Measurements from ENCODE around the gene PINLYP. TPM values are rescaled to one million over a fixed set of nuclear protein-coding genes. Genes with fewer than 3 reads are reported as not detected.

Gene PINLYP
- total and polyA plus RNA-seq, 2 donors (not counting 1 experiment from before 2014, with no cell fraction given) = 5.1 to 14.7 TPM

GRCh38 chr19:43548706-43549105, 26.9 kb upstream of the PINLYP start:
- Histone ChIP-seq H3K27ac (ENCODE audit: insufficient read depth, low read length) (no peak overlapping the region), H3K79me2 (ENCODE audit: control insufficient read depth, insufficient read depth, low read length) (no peaks in the 10 kb centered on the region), H3K27me3 (ENCODE audit: control insufficient read depth, insufficient read depth, low read length) (no peaks in the 10 kb centered on the region), H3K4me1 (ENCODE audit: control insufficient read depth, extremely low read depth, insufficient read depth, low read length) (no peaks in the 10 kb centered on the region), H2AFZ (ENCODE audit: low read length) (no peak overlapping the region), H3K9ac (ENCODE audit: insufficient read depth, low read length) (no peak overlapping the region), H3K4me3 (replicated peaks in 1 of 4; ENCODE audit: control extremely low read depth in 1 of 4, insufficient read depth in 1 of 4, low read depth in 3 of 4, low read length in 4 of 4) (no peak overlapping the region), H3K36me3 (ENCODE audit: control insufficient read depth, insufficient read depth, low read length) (peaks cover 17% of the 10 kb centered on the region), H3K9me3 (ENCODE audit: control insufficient read depth, insufficient read depth, low read depth, low read length) (no peaks in the 10 kb centered on the region), H4K20me1 (ENCODE audit: control insufficient read depth, extremely low read depth, insufficient read depth, low read length) (no peaks in the 10 kb centered on the region), H3K4me2 (ENCODE audit: extremely low read depth, insufficient read depth, low read length) (no peak overlapping the region)
- DNase-seq (ENCODE audit: low read depth in 2 of 2) = no peak
- TF ChIP-seq EZH2 (IDR thresholded peaks at IDR 0.05; ENCODE audit: low read length, missing control alignments) = no peak
- TF ChIP-seq, protein P1, sequence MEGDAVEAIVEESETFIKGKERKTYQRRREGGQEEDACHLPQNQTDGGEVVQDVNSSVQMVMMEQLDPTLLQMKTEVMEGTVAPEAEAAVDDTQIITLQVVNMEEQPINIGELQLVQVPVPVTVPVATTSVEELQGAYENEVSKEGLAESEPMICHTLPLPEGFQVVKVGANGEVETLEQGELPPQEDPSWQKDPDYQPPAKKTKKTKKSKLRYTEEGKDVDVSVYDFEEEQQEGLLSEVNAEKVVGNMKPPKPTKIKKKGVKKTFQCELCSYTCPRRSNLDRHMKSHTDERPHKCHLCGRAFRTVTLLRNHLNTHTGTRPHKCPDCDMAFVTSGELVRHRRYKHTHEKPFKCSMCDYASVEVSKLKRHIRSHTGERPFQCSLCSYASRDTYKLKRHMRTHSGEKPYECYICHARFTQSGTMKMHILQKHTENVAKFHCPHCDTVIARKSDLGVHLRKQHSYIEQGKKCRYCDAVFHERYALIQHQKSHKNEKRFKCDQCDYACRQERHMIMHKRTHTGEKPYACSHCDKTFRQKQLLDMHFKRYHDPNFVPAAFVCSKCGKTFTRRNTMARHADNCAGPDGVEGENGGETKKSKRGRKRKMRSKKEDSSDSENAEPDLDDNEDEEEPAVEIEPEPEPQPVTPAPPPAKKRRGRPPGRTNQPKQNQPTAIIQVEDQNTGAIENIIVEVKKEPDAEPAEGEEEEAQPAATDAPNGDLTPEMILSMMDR (conservative IDR thresholded peaks at IDR 0.05 in 1 of 2, IDR thresholded peaks at IDR 0.05 in 1 of 2; ENCODE audit: low read depth in 1 of 2, low read length in 2 of 2) = no peak

- Histone ChIP-seq H4K20me1 (ENCODE audit: control insufficient read depth, extremely low read depth, insufficient read depth, low read length) (no peaks in the 10 kb centered on the region), H2AFZ (ENCODE audit: low read length) (no peak overlapping the region), H3K9ac (ENCODE audit: insufficient read depth, low read length) (no peak overlapping the region), H3K79me2 (ENCODE audit: control insufficient read depth, insufficient read depth, low read length) (no peaks in the 10 kb centered on the region), H3K4me2 (ENCODE audit: extremely low read depth, insufficient read depth, low read length) (no peak overlapping the region), H3K36me3 (ENCODE audit: control insufficient read depth, insufficient read depth, low read length) (peaks cover 14% of the 10 kb centered on the region), H3K27ac (ENCODE audit: insufficient read depth, low read length) (no peak overlapping the region), H3K9me3 (ENCODE audit: control insufficient read depth, insufficient read depth, low read depth, low read length) (no peaks in the 10 kb centered on the region), H3K4me3 (replicated peaks in 1 of 4; ENCODE audit: control extremely low read depth in 1 of 4, insufficient read depth in 1 of 4, low read depth in 3 of 4, low read length in 4 of 4) (no peak overlapping the region), H3K27me3 (ENCODE audit: control insufficient read depth, insufficient read depth, low read length) (no peaks in the 10 kb centered on the region), H3K4me1 (ENCODE audit: control insufficient read depth, extremely low read depth, insufficient read depth, low read length) (no peaks in the 10 kb centered on the region)
- TF ChIP-seq EZH2 (IDR thresholded peaks at IDR 0.05; ENCODE audit: low read length, missing control alignments) = no peak
- TF ChIP-seq, protein P1 (conservative IDR thresholded peaks at IDR 0.05 in 1 of 2, IDR thresholded peaks at IDR 0.05 in 1 of 2; ENCODE audit: low read depth in 1 of 2, low read length in 2 of 2) = no peak
- DNase-seq (ENCODE audit: low read depth in 2 of 2) = no peak
Observed at GRCh38 chr19:43551399-43552197, 24.0 kb upstream of the PINLYP start.

GRCh38 chr19:43552198-43552450, 23.5 kb upstream of the PINLYP start:
- H3K36me3 ChIP-seq (ENCODE audit: control insufficient read depth, insufficient read depth, low read length) = peaks cover 14% of the 10 kb centered on the region
- H3K4me3 ChIP-seq (replicated peaks in 1 of 4; ENCODE audit: control extremely low read depth in 1 of 4, insufficient read depth in 1 of 4, low read depth in 3 of 4, low read length in 4 of 4) = no peak overlapping the region
- H3K27ac ChIP-seq (ENCODE audit: insufficient read depth, low read length) = no peak overlapping the region
- no peaks in the 10 kb centered on the region for H3K9me3 ChIP-seq (ENCODE audit: control insufficient read depth, insufficient read depth, low read depth, low read length)
- no peaks in the 10 kb centered on the region for H3K79me2 ChIP-seq (ENCODE audit: control insufficient read depth, insufficient read depth, low read length)
- no peaks in the 10 kb centered on the region for H4K20me1 ChIP-seq (ENCODE audit: control insufficient read depth, extremely low read depth, insufficient read depth, low read length)
- H2AFZ ChIP-seq (ENCODE audit: low read length) = no peak overlapping the region
- H3K4me1 ChIP-seq (ENCODE audit: control insufficient read depth, extremely low read depth, insufficient read depth, low read length) = no peaks in the 10 kb centered on the region
- no peaks in the 10 kb centered on the region for H3K27me3 ChIP-seq (ENCODE audit: control insufficient read depth, insufficient read depth, low read length)
- no peak overlapping the region for H3K4me2 ChIP-seq (ENCODE audit: extremely low read depth, insufficient read depth, low read length)
- no peak overlapping the region for H3K9ac ChIP-seq (ENCODE audit: insufficient read depth, low read length)
- DNase-seq (ENCODE audit: low read depth in 2 of 2) = no peak
- no peak for TF ChIP-seq EZH2 (IDR thresholded peaks at IDR 0.05; ENCODE audit: low read length, missing control alignments)
- TF ChIP-seq, protein P1 (conservative IDR thresholded peaks at IDR 0.05 in 1 of 2, IDR thresholded peaks at IDR 0.05 in 1 of 2; ENCODE audit: low read depth in 1 of 2, low read length in 2 of 2) = no peak
